Mammary epithelial cell (primary cell): ENCODE results near the gene ITPR2.

Experiments
- EZH2 ChIP-seq: IDR thresholded peaks from 2 replicates; pipeline ENCODE4 v1.6.1; 2012; ENCODE audit warnings: low read length, inconsistent platforms, borderline replicate concordance
- TF ChIP-seq, protein P1 (sequence below), 2 donors: IDR thresholded peaks in 1 of 2; conservative IDR thresholded peaks in 1 of 2; 2 replicates each; pipeline ENCODE4 v1.5.1; 2011 to 2012; ENCODE audit warnings: inconsistent platforms in 2 of 2, low read length in 2 of 2, mild to moderate bottlenecking in 2 of 2, control low read depth in 1 of 2, low read depth in 1 of 2; ENCODE audit not compliant: insufficient read depth in 1 of 2; ENCODE audit errors: extremely low read depth in 1 of 2

DNA sequence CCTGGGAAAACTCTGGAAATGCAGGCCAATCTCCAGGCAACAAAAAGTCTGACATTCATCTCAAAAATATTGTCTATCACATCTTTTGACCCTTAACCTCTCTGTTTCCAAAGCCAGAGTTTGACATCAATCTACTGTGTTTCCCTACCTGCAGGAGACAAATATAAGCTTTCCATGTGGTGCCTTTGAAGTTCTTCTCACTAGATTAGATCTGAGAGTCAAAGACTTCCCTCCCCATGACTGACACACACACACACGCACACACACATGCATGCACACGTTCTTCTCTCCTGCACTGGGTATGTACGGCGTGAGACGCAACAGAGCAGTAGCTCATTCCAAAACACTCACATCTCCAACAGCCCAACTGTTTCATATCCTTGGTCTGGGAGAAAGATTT, 8.1 kb upstream of the ITPR2 start:
- TF ChIP-seq EZH2 = no peak
- TF ChIP-seq, protein P1, sequence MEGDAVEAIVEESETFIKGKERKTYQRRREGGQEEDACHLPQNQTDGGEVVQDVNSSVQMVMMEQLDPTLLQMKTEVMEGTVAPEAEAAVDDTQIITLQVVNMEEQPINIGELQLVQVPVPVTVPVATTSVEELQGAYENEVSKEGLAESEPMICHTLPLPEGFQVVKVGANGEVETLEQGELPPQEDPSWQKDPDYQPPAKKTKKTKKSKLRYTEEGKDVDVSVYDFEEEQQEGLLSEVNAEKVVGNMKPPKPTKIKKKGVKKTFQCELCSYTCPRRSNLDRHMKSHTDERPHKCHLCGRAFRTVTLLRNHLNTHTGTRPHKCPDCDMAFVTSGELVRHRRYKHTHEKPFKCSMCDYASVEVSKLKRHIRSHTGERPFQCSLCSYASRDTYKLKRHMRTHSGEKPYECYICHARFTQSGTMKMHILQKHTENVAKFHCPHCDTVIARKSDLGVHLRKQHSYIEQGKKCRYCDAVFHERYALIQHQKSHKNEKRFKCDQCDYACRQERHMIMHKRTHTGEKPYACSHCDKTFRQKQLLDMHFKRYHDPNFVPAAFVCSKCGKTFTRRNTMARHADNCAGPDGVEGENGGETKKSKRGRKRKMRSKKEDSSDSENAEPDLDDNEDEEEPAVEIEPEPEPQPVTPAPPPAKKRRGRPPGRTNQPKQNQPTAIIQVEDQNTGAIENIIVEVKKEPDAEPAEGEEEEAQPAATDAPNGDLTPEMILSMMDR (conservative IDR thresholded peaks at IDR 0.05 in 1 of 2, IDR thresholded peaks at IDR 0.05 in 1 of 2; ENCODE audit: extremely low read depth in 1 of 2, insufficient read depth in 1 of 2, low read depth in 1 of 2, low read length in 2 of 2) = no peak
